Measurements from ENCODE around the gene PPP2R5D.
"Not testable (repeated sequence)": the region's sequence is repeated elsewhere in the genome, so short reads cannot be mapped to it uniquely, and the experiment has no call there.

DNA sequence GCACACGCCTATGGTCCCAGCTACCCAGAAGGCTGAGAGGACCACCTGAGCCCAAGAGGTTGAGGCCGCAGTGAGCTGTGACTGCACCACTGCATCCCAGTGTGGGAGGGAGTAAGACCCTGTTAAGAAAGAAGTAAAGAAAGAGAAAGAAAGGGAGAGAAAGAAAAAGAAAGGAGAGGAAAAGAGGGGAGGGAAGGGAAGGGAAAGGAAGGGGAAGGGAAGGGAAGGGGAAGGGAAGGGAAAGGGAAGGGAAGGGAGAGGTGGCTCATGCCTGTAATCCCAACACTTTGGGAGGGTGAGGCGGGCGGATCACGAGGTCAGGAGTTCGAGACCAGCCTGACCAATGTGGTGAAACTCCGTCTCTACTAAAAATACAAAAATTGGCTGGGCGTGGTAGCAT, 57.1 kb downstream of the PPP2R5D start:
- not testable (repeated sequence) for TF ChIP-seq RAD21 (IDR thresholded peaks at IDR 0.05); TAF1 (conservative IDR thresholded peaks at IDR 0.05); HNF4A (conservative IDR thresholded peaks at IDR 0.05)
- TF ChIP-seq, protein P1, sequence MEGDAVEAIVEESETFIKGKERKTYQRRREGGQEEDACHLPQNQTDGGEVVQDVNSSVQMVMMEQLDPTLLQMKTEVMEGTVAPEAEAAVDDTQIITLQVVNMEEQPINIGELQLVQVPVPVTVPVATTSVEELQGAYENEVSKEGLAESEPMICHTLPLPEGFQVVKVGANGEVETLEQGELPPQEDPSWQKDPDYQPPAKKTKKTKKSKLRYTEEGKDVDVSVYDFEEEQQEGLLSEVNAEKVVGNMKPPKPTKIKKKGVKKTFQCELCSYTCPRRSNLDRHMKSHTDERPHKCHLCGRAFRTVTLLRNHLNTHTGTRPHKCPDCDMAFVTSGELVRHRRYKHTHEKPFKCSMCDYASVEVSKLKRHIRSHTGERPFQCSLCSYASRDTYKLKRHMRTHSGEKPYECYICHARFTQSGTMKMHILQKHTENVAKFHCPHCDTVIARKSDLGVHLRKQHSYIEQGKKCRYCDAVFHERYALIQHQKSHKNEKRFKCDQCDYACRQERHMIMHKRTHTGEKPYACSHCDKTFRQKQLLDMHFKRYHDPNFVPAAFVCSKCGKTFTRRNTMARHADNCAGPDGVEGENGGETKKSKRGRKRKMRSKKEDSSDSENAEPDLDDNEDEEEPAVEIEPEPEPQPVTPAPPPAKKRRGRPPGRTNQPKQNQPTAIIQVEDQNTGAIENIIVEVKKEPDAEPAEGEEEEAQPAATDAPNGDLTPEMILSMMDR (IDR thresholded peaks at IDR 0.05; ENCODE audit: low read depth, low read length, missing input control) = not testable (repeated sequence)
- TF ChIP-seq, protein P2, sequence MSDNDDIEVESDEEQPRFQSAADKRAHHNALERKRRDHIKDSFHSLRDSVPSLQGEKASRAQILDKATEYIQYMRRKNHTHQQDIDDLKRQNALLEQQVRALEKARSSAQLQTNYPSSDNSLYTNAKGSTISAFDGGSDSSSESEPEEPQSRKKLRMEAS (IDR thresholded peaks at IDR 0.05) = not testable (repeated sequence)
